Fibroblast of skin of abdomen (primary cell): Measurements from ENCODE around the gene SLC9A3.

Experiments
- DNase-seq: peaks from one replicate; pipeline ENCODE4 v3.0.0-alpha.2; 2013

Gene SLC9A3

DNA sequence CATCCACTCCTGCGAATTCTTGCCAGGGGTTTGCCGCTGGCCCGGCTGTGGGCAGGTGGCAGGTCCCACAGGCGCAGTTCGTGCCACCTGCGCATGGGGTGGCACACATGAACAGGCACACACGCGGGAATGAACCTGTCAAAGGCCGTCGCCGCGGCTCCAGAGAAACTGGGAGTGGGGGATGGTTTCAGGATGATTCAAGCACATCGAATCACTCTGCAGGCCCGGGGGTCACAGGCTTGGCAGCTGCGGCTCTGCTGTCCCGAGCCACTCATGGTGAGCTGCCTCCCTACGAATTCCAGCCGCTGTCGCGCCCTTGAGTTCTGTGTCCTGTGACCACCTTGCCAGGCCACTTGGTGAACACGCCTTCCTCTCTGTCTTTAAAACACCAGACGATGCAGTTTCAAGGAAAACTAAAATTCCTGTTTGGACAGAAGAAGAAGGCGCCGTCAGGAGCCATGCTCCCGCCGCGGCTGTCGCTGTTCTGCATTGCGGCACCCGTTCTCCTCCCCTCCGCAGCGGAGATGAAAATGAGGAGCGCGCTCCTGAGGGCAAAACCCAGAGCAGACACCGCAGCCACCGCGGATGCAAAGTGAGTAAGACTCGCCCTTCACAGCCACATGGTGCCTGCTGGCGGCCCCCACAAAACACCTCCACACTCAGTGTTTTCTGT is 96.7 kb downstream of the SLC9A3 start:
- DNase-seq, result no peak

GRCh38 chr5:426392-426976 is 97.8 kb downstream of the SLC9A3 start:
- no peak for DNase-seq

- no peak for DNase-seq
Measured at GRCh38 chr5:425714-426113, 98.5 kb downstream of the SLC9A3 start.

- no peak for DNase-seq
Measured at GRCh38 chr5:424301-425110, 99.7 kb downstream of the SLC9A3 start.

DNA sequence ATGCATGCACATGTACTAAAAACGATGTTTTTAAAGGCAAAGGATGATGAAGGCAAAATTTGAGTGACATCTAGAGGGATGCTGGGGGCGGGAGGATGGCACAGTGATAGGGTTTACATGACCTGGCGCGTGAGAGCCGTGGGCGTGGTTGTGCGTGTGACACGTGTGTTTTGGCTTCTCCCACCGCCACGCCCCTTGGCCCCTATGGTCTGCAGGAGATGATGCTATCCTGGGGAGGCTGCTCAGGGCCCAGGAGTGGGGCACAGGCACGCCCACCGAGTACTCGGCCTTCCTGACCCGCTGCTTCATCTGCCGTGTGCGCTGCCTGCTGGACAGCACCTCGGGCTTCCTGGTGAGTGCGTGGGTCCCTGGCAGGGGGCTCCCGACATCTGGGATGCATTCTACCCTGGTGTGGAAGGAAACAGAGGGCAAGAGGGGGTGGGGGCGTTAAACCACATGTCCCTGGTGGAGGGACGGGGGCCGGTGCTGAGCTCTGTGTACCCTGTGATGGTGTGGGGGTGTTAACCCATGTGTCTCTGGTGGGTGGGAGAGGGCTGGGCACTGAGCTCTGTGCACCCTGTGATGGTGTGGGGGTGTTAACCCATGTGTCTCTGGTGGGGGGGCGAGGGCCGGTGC is 100.5 kb downstream of the SLC9A3 start:
- no peak for DNase-seq

DNA sequence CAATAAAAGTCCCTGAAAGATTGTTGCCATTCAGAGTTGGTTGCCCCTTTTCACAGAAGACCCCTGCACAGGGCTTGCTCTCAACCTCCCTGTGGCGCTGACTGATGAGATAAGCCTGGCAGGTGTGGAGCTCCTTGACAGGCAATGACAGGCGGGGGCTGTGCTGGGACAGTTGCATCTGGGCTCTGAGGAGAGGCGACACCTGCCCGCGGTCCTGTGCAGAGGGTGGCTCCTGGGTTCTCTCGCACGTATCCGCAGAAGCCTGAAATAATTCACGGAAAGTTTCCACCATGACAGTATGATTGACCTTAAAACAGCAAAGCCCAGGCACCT is 101.0 kb downstream of the SLC9A3 start:
- no peak for DNase-seq

GRCh38 chr5:422323-423232 is 101.7 kb downstream of the SLC9A3 start:
- DNase-seq, result no peak

GRCh38 chr5:421901-422300 is 102.3 kb downstream of the SLC9A3 start:
- no peak for DNase-seq

GRCh38 chr5:421287-421880 is 102.9 kb downstream of the SLC9A3 start:
- no peak for DNase-seq

- no peak for DNase-seq
Measured at GRCh38 chr5:420632-421286, 103.5 kb downstream of the SLC9A3 start.
